WERI-Rb-1 (cell line): ENCODE data around the gene SF3A1.

ENCODE experiments used
- DNase-seq: peaks from one replicate; pipeline ENCODE4 v3.0.0-alpha.2; 2020
- H3K27ac ChIP-seq: fragments of 250-450 bp; sonication (Bioruptor Pico); 2 replicates; pipeline ENCODE4 v1.5.1; 2020; ENCODE audit warnings: mild to moderate bottlenecking, moderate library complexity
- H3K27me3 ChIP-seq: fragments of 250-450 bp; sonication (Bioruptor Pico); 2 replicates; pipeline ENCODE4 v1.5.1; 2021; ENCODE audit warnings: mild to moderate bottlenecking, low read depth, moderate library complexity; ENCODE audit not compliant: insufficient read depth, severe bottlenecking
- H3K36me3 ChIP-seq: fragments of 250-450 bp; sonication (Bioruptor Pico); 2 replicates; pipeline ENCODE4 v1.5.1; 2020; ENCODE audit warnings: mild to moderate bottlenecking, moderate library complexity
- H3K4me3 ChIP-seq: 2 replicates; pipeline ENCODE4 v1.5.1; 2011; ENCODE audit warnings: low read depth, mild to moderate bottlenecking, control low read depth, low read length
- H3K9me3 ChIP-seq: fragments of 250-450 bp; sonication (Bioruptor Pico); 2 replicates; pipeline ENCODE4 v1.5.1; 2021; ENCODE audit warnings: mild to moderate bottlenecking, moderate library complexity; ENCODE audit not compliant: severe bottlenecking
- TF ChIP-seq, protein P1 (sequence below): IDR thresholded peaks from 2 replicates; pipeline ENCODE4 v1.5.1; 2011; ENCODE audit warnings: low read depth, mild to moderate bottlenecking, control low read depth, inconsistent platforms, low read length

SF3A1 gene

DNA sequence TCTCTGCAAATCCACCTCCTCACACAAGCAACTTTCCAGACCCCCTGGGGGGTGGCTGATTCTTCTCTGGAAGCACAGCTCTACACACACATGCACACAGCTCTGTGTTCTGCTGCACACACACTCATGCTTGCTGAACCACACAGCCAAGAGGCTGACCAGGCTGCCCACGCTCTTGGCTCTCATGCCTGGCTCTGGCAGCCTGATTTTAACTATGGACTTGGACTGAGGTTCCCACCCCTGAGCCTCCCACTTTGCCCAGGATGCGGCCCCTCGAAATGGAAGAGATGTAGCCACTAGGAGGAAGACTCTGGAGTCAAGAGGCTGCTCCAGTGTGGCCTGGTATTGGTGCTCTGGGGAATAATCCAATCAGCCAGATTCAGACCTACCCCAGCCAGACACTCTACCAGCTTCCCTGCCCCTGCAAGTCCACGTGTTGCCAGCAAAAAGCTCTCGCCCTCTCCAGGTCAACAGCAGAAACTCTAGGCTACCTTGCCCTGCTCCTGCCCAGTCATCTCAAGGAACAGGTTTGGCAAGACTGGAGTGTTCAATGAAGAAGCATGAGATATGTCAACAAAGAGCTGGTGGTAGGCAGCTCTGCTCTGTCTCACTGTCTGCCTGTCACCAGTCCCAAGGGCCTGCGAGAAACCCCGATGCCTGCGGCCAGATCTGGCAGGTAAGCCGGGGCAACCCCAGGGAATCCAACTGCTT lies 58.5 kb downstream of the SF3A1 start:
- Histone ChIP-seq H3K27ac (no peak overlapping the region), H3K27me3 (no peaks in the 10 kb centered on the region), H3K36me3 (peaks cover 28% of the 10 kb centered on the region), H3K9me3 (no peaks in the 10 kb centered on the region), H3K4me3 (no peak overlapping the region)
- no peak for DNase-seq
- TF ChIP-seq, protein P1, sequence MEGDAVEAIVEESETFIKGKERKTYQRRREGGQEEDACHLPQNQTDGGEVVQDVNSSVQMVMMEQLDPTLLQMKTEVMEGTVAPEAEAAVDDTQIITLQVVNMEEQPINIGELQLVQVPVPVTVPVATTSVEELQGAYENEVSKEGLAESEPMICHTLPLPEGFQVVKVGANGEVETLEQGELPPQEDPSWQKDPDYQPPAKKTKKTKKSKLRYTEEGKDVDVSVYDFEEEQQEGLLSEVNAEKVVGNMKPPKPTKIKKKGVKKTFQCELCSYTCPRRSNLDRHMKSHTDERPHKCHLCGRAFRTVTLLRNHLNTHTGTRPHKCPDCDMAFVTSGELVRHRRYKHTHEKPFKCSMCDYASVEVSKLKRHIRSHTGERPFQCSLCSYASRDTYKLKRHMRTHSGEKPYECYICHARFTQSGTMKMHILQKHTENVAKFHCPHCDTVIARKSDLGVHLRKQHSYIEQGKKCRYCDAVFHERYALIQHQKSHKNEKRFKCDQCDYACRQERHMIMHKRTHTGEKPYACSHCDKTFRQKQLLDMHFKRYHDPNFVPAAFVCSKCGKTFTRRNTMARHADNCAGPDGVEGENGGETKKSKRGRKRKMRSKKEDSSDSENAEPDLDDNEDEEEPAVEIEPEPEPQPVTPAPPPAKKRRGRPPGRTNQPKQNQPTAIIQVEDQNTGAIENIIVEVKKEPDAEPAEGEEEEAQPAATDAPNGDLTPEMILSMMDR = no peak

DNA sequence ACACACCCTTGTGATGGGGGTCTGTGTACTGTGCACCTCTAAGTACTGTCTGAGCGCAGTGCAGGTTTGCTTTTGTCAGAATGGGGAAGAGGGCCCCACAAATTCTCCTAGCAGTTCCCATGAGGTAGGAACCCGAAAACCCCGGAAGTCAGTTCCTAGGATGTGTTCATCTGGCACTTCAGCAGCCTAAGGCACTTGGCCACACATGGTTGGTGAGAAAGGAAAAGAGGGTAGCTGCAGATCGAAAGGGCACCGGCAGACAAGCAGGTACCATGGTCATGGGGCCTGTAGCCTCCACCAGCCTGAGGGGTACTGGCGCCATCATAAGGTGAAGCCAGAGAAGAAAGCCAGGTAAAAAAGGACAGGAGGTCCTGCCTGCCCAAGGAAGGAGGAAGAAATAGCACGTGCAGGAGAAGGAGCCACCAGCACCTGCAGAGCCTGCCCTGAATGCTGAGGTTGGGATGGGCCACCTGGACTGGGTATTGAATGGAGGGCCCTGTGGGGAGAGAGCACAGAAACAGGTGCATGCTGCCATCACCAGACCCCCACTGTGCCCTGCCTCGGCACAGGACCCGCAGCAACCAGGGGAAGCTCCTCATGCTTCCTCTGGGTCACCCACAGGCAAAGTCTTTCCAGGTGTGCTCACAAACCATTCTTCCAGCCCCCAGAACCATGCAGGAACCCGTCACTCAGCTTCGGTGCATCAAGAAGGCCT lies 59.3 kb downstream of the SF3A1 start:
- TF ChIP-seq, protein P1 = no peak
- Histone ChIP-seq H3K36me3 (peaks cover 28% of the 10 kb centered on the region), H3K27ac (no peak overlapping the region), H3K27me3 (no peaks in the 10 kb centered on the region), H3K4me3 (no peak overlapping the region), H3K9me3 (no peaks in the 10 kb centered on the region)
- no peak for DNase-seq

DNA sequence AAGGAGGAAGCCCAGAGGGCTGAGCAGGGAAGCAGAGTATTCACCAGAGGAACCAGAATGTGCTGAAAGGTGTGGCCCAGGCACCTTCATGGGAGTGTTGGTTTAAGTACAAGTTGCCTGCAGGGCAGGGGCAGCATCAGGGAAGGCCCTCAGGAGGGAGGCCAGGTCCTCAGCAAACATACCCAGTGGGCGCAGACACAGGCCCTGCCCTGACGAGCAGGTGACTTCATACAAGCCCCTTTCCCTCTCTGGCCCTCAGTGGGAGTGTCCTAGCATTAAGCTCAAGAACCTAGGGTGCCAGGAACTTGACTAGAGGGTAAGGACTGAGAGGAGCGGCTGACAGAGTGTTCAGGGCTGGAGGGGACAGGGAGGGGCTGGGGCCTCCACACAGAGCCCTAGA lies 59.9 kb downstream of the SF3A1 start:
- Histone ChIP-seq H3K4me3 (no peak overlapping the region), H3K9me3 (no peaks in the 10 kb centered on the region), H3K36me3 (peaks cover 33% of the 10 kb centered on the region), H3K27ac (no peak overlapping the region), H3K27me3 (no peaks in the 10 kb centered on the region)
- DNase-seq = no peak
- TF ChIP-seq, protein P1 = no peak

DNA sequence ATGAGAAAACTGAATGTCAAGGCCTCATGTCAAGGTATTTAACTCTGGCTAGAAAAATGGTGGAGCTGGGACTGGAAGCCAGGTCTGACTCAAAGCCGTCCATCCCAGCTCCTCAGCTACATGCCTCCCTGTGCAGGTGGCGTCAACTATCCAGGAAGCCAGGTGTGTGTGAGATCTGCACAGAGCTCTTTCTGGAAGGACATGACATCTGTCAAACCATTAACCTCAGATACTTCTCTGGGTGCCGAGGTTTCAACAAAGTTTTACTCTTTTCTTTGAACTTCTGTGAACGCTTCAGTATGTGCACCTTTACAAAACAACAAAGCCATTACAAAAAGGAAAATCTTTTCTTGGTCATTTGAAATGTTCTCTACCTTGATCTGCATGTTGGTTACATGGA lies 60.4 kb downstream of the SF3A1 start:
- Histone ChIP-seq H3K36me3 (peaks cover 34% of the 10 kb centered on the region), H3K27me3 (no peaks in the 10 kb centered on the region), H3K27ac (no peak overlapping the region), H3K4me3 (no peak overlapping the region), H3K9me3 (no peaks in the 10 kb centered on the region)
- TF ChIP-seq, protein P1 = no peak
- DNase-seq = no peak

DNA sequence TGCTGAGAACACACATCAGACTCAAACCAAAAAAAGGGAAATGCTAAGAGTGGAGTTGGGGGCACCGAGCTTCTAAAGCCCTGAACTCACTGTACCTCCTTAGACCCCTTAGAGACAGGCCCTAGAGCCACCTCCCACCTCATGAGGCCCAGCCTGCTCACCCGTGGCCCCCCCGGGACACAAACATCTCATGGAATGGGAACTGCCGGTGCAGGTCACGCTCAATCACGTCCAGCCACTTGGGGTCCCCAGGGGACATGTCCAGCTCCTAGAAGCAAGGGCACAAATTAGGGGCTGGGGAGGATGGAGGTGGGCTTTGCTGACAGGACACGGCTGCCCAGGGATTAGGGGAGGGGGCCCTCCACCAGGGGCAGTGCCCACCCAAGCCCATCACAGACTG lies 61.1 kb downstream of the SF3A1 start:
- Histone ChIP-seq H3K36me3 (peaks cover 36% of the 10 kb centered on the region), H3K27ac (no peak overlapping the region), H3K9me3 (no peaks in the 10 kb centered on the region), H3K27me3 (no peaks in the 10 kb centered on the region), H3K4me3 (no peak overlapping the region)
- TF ChIP-seq, protein P1 = no peak
- no peak for DNase-seq
